ENCODE data around the gene IL17RD.

The IL17RD gene

GRCh38 chr3:57052662-57053061 is 112.5 kb downstream of the IL17RD start:
- Histone ChIP-seq H3K4me3 (no peak overlapping the region), H3K27ac (peak overlapping the region in 2 of 21 experiments; percentile 8 to 28)

GRCh38 chr3:57048728-57049127 is 116.4 kb downstream of the IL17RD start:
- peak overlapping the region in 16 of 21 experiments; percentile 21 to 77 (median 48) for H3K27ac ChIP-seq
- no peak overlapping the region for H3K4me3 ChIP-seq

GRCh38 chr3:57048052-57048671 is 117.0 kb downstream of the IL17RD start:
- Histone ChIP-seq H3K4me3 (no peak overlapping the region), H3K27ac (peak overlapping the region in 17 of 21 experiments; percentile 18 to 77 (median 47))

- Histone ChIP-seq H3K27ac (peak overlapping the region in 3 of 21 experiments; percentile 47 to 56 (median 49)), H3K4me3 (no peak overlapping the region)
These were observed 118.9 kb downstream of the IL17RD start for GRCh38 chr3:57046101-57046765.

GRCh38 chr3:57043518-57043917 is 121.6 kb downstream of the IL17RD start:
- Histone ChIP-seq H3K27ac (no peak overlapping the region), H3K4me3 (no peak overlapping the region)

- no peak overlapping the region for H3K4me3 ChIP-seq
- H3K27ac ChIP-seq, result no peak overlapping the region
These were observed 123.5 kb downstream of the IL17RD start for GRCh38 chr3:57041674-57042073.
